Nephron progenitor cell (in vitro differentiated cells): ENCODE measurements around the gene STX5.

ENCODE experiments used
- DNase-seq: peaks from one replicate; pipeline ENCODE4 v3.0.0; 2021
- H3K27ac Mint-ChIP-seq: 2 replicates; pipeline ENCODE4 v1.8.0; 2021; ENCODE audit warnings: mild to moderate bottlenecking, moderate library complexity, mixed read lengths
- H3K27me3 Mint-ChIP-seq: 2 replicates; pipeline ENCODE4 v1.8.0; 2021; ENCODE audit warnings: mild to moderate bottlenecking, low read depth, mixed read lengths; ENCODE audit not compliant: poor library complexity
- H3K36me3 Mint-ChIP-seq: 2 replicates; pipeline ENCODE4 v1.8.0; 2021; ENCODE audit warnings: low read depth, mixed read lengths
- H3K4me1 Mint-ChIP-seq: 2 replicates; pipeline ENCODE4 v1.8.0; 2021; ENCODE audit warnings: mixed read lengths
- H3K4me3 Mint-ChIP-seq: 2 replicates; pipeline ENCODE4 v1.8.0; 2021; ENCODE audit warnings: mild to moderate bottlenecking, moderate library complexity, mixed read lengths
- H3K9me3 Mint-ChIP-seq: 2 replicates; pipeline ENCODE4 v1.8.0; 2021; ENCODE audit warnings: mild to moderate bottlenecking, moderate library complexity, mixed read lengths
- TF ChIP-seq, protein P1 (sequence below): fragments of 200-600 bp; sonication (generic); IDR thresholded peaks from 2 replicates; pipeline ENCODE4 v1.5.0; 2021; ENCODE audit warnings: antibody characterized with exemption

The STX5 gene

GRCh38 chr11:62757846-62758788 is 73.7 kb downstream of the STX5 start:
- DNase-seq, result no peak
- Mint-ChIP-seq H3K27ac (no peak overlapping the region), H3K27me3 (no peaks in the 10 kb centered on the region), H3K4me3 (no peak overlapping the region), H3K9me3 (no peaks in the 10 kb centered on the region), H3K36me3 (peaks cover 5% of the 10 kb centered on the region), H3K4me1 (peaks cover 31% of the 10 kb centered on the region)
- TF ChIP-seq, protein P1, sequence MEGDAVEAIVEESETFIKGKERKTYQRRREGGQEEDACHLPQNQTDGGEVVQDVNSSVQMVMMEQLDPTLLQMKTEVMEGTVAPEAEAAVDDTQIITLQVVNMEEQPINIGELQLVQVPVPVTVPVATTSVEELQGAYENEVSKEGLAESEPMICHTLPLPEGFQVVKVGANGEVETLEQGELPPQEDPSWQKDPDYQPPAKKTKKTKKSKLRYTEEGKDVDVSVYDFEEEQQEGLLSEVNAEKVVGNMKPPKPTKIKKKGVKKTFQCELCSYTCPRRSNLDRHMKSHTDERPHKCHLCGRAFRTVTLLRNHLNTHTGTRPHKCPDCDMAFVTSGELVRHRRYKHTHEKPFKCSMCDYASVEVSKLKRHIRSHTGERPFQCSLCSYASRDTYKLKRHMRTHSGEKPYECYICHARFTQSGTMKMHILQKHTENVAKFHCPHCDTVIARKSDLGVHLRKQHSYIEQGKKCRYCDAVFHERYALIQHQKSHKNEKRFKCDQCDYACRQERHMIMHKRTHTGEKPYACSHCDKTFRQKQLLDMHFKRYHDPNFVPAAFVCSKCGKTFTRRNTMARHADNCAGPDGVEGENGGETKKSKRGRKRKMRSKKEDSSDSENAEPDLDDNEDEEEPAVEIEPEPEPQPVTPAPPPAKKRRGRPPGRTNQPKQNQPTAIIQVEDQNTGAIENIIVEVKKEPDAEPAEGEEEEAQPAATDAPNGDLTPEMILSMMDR, result no peak
